Liver (tissue), 3 donors: ENCODE results near the gene PARVB.

Source experiments
- ATF3 ChIP-seq: IDR thresholded peaks from 2 replicates; pipeline ENCODE4 v1.6.1; 2016; ENCODE audit warnings: antibody characterized with exemption
- FOXA1 ChIP-seq: IDR thresholded peaks from 2 replicates; pipeline ENCODE4 v1.6.1; 2016; ENCODE audit warnings: antibody characterized with exemption
- RAD21 ChIP-seq, 2 donors: IDR thresholded peaks; 2 replicates each; pipeline ENCODE4 v1.6.1; 2016; ENCODE audit warnings: antibody characterized with exemption in 2 of 2, mild to moderate bottlenecking in 2 of 2
- TAF1 ChIP-seq: conservative IDR thresholded peaks from 2 replicates; pipeline ENCODE4 v1.6.1; 2016; ENCODE audit warnings: antibody characterized with exemption, mild to moderate bottlenecking
- TF ChIP-seq, protein P1 (sequence below): fragments of 150-350 bp; IDR thresholded peaks from 2 replicates; pipeline ENCODE4 v1.5.1; 2017; ENCODE audit warnings: improper control_type of control experiment, low read depth, low read length; ENCODE audit not compliant: missing input control
- TF ChIP-seq, protein P2 (sequence below): IDR thresholded peaks from 2 replicates; pipeline ENCODE4 v1.6.1; 2016; ENCODE audit warnings: antibody characterized with exemption, mild to moderate bottlenecking
- donor health status: healthy.
- donor health status: healthy.

DNA sequence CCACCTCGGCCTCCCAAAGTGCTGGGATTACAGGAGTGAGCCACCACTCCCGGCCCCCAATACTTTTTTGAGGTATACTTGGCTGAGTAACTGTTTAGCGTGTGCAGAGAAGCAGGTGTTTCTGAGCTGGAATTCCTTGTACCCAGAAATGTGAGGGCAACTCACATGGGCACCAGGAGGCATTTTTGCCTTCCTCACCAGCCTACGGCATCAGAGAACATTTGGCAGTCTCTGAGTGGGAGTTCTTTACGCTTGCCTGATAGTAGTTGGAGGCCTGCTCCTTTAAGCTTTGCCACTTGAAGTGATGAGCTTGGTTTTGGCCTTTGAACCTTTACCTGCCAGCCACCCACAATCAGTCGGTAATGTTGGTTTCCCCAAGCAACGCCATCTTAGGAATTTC is 9.2 kb downstream of the PARVB start:
- TF ChIP-seq, protein P1, sequence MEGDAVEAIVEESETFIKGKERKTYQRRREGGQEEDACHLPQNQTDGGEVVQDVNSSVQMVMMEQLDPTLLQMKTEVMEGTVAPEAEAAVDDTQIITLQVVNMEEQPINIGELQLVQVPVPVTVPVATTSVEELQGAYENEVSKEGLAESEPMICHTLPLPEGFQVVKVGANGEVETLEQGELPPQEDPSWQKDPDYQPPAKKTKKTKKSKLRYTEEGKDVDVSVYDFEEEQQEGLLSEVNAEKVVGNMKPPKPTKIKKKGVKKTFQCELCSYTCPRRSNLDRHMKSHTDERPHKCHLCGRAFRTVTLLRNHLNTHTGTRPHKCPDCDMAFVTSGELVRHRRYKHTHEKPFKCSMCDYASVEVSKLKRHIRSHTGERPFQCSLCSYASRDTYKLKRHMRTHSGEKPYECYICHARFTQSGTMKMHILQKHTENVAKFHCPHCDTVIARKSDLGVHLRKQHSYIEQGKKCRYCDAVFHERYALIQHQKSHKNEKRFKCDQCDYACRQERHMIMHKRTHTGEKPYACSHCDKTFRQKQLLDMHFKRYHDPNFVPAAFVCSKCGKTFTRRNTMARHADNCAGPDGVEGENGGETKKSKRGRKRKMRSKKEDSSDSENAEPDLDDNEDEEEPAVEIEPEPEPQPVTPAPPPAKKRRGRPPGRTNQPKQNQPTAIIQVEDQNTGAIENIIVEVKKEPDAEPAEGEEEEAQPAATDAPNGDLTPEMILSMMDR, result no peak
- TF ChIP-seq, protein P2, sequence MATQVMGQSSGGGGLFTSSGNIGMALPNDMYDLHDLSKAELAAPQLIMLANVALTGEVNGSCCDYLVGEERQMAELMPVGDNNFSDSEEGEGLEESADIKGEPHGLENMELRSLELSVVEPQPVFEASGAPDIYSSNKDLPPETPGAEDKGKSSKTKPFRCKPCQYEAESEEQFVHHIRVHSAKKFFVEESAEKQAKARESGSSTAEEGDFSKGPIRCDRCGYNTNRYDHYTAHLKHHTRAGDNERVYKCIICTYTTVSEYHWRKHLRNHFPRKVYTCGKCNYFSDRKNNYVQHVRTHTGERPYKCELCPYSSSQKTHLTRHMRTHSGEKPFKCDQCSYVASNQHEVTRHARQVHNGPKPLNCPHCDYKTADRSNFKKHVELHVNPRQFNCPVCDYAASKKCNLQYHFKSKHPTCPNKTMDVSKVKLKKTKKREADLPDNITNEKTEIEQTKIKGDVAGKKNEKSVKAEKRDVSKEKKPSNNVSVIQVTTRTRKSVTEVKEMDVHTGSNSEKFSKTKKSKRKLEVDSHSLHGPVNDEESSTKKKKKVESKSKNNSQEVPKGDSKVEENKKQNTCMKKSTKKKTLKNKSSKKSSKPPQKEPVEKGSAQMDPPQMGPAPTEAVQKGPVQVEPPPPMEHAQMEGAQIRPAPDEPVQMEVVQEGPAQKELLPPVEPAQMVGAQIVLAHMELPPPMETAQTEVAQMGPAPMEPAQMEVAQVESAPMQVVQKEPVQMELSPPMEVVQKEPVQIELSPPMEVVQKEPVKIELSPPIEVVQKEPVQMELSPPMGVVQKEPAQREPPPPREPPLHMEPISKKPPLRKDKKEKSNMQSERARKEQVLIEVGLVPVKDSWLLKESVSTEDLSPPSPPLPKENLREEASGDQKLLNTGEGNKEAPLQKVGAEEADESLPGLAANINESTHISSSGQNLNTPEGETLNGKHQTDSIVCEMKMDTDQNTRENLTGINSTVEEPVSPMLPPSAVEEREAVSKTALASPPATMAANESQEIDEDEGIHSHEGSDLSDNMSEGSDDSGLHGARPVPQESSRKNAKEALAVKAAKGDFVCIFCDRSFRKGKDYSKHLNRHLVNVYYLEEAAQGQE, result no peak
- TF ChIP-seq FOXA1 (no peak), RAD21 (IDR thresholded peaks at IDR 0.05) (no peak), ATF3 (no peak), TAF1 (no peak)
